HL-60/S4 treated with retinoic acid at 250 ng/mL for 4 days and 3 days (cell line): Measurements from ENCODE around the gene MYBPC2.

Source experiments
- in situ Hi-C: fragments of 300-500 bp; cut with MboI; formaldehyde crosslinking; loops from 2 replicates; pipeline ENCODE4 v1.7.0; 2022; ENCODE audit warnings: low sequenced_read_pairs

MYBPC2 gene

GRCh38 chr19:50513746-50514345, 81.2 kb downstream of the MYBPC2 start, which contains the start of gene ASPDH:
Gene ASPDH, minus strand, starts transcription at chr19:50513913. Its CDS starts 90 bp downstream, at chr19:50513823.
- in situ Hi-C loops: no loop called here

DNA sequence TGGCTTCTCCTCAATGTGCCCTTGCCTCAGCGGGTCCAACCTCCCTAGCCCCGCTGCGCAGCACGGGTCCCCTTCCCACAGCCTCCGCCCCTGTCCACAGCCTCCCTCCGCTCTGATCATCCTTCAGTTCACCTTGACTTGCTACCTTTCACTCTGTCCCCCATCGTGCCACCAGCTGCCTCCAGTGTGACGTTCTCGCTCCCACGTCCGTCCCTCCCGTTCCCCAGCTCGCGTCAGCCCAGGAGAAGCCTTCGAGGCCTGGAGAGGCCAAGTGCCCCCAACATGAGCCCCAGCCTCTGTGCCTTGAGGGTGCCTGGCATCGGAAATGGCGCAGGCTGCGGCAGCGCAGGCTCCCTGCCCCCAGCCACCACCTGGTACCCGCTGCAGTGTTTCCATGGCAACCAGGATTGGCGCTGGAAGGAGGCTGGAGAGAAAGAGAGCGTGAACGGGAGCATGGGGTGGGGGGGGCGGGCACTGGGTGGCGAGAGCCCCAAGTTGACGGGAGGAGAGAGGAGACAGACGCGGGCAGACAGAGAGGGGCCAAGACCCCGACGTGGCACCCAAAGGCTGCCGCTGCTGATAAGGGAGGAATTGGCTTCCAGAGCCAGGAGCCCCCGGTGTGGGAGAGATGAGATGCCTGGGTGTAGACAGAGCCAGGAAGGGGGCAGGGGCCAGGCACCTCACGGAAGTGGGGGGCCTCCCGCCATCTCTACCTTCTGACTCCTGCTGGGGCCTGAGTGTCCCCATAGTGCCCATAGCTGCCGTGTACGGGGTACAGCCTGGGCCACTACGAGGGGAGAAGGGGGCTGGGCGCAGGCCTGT, 81.9 kb downstream of the MYBPC2 start:
- in situ Hi-C loops: no loop called here

DNA sequence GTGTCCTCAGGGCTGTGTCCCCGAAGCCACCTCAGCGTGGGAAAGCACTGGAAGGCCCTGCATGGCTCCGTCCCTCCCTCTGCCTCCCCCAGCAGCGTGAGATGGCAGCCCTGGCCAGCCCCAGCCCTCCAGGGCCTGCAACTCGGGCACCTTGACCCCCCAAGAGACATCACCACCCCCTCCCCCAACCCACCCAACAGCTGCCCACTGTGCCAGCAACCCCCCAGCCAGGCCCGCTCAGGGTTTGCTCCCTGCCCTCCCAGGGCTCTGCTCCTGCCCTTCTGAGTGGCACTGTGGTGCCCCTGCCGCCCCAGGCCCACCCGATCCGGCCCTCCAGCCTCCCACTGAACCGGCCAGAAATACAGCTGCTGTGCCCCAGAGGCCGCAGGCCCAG, 82.5 kb downstream of the MYBPC2 start:
- in situ Hi-C loops: no loop called here
